ENCODE results near the gene LDLRAD1. TPM values are rescaled to one million over a fixed set of nuclear protein-coding genes. Genes with fewer than 3 reads are reported as not detected.
"Not testable (repeated sequence)": the region's sequence is repeated elsewhere in the genome, so short reads cannot be mapped to it uniquely, and the experiment has no call there.

LDLRAD1 gene
- polyA plus RNA-seq, 1 donor = not detected

DNA sequence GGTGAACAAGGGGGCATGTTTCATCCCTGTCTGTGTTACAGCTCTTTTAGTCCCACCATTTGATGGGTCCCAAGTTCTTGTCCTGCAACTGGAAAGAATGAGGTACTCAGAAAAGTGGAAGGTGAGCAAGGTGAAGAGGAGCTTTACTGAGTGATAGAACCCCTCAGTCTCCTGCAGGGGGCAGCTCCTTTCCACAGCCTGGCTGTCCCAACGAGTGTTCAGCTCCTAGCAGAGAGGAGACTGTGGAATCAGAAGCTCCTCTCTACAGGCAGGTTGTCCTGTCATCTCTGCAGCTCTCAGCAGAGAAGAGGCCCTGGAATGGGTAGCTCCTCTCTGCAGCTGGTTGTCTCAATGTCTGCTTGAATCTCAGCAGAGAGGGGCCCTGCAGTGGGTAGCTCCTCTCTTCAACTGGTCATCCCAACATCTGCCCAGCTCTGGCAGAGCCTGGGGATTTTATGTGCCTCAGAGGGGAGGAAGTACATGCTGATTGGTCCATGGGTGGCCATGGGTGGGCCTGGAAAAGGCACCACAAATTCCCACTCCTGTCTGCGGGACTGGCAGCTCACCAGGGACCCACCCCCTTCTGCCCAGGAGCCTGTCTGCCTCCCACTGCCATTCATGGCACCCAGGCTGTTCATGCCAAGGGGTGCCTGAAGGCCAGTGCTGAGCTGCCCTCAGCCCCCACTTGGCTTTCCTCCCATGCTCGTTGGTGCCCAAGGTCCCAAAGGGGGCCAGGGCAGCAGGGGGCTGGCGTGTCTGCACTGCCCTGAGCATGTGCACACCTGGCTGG is 25.7 kb downstream of the LDLRAD1 start:
- DNase-seq (ENCODE audit: low read depth) = no peak

DNA sequence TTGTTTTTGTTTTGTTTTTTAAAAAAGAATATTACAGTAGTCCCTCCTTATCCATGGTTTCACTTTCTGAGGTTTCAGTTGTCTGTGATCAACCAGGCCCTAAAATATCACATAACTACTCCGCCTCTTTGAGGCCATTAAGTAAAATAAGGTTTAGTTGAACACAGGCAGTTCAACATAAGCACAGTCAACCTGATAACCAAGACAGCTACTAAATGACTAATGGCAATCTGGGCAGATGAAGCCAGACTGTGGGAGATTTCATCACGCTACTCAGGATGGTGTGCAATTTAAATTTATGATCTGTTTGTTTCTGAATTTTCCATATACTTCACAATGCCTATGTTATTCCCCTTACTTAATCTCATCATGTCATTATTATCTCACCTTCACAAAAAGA is 30.1 kb downstream of the LDLRAD1 start:
- DNase-seq (ENCODE audit: low read depth) = no peak

DNA sequence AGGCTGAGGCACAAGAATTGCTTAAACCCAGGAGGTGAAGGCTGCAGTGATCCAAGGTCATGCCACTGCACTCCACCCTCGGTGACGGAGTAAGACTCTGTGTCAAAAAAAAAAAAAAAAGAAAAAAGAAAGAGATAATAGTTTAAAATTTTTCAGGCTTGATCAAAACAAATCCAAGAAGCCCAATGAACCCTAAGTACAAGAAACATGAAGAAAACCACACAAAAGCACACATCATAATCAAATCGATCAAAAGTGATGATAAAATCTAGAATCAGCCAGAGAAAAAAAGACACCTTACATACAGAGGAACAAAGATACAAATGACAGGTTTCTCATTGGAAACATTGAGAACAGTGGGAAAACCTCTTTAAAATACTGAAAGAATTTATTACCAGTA is 31.5 kb downstream of the LDLRAD1 start:
- no peak for DNase-seq (ENCODE audit: low read depth)

- DNase-seq (ENCODE audit: low read depth) = no peak
Measured at GRCh38 chr1:53984726-53985125, 33.3 kb downstream of the LDLRAD1 start.

DNA sequence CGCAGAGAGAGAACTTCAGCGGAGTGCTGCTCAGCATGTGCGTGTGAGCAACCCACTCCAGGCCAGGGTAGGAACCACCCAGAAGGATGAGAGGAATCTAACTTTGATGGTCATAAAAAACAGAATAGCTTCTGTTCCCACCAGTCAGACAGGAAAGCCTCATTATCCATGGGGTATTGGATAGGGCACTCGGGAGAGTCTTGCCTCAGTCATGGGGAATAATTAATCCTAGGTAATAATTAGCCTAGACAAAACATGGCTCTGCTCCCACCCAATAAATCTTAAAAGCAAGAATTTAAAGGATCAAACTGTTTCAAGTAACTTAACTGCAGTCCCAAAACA is 35.3 kb downstream of the LDLRAD1 start:
- DNase-seq (ENCODE audit: low read depth) = no peak

GRCh38 chr1:53982034-53982762 is 35.8 kb downstream of the LDLRAD1 start:
- peak; percentile 11 for DNase-seq (ENCODE audit: low read depth)

DNA sequence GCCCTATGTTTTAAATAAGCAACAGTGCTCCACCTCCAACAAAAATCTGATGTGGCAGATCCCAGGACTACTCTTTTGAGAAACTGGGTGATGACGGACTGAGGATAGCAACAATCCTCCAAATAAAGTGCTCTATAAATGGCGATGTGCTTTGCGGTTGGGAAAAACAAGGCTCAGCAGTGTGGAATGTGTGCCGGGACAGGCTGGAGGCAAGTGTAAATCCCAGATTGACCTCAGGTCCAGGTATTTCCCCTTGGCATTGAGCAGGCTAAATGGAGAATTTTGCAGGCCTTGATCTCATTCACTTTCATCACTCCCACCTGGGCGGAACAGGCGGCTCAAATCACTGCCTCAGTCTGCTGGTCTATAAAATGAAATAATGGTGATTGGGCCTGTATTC is 36.8 kb downstream of the LDLRAD1 start:
- DNase-seq (ENCODE audit: low read depth) = no peak

DNA sequence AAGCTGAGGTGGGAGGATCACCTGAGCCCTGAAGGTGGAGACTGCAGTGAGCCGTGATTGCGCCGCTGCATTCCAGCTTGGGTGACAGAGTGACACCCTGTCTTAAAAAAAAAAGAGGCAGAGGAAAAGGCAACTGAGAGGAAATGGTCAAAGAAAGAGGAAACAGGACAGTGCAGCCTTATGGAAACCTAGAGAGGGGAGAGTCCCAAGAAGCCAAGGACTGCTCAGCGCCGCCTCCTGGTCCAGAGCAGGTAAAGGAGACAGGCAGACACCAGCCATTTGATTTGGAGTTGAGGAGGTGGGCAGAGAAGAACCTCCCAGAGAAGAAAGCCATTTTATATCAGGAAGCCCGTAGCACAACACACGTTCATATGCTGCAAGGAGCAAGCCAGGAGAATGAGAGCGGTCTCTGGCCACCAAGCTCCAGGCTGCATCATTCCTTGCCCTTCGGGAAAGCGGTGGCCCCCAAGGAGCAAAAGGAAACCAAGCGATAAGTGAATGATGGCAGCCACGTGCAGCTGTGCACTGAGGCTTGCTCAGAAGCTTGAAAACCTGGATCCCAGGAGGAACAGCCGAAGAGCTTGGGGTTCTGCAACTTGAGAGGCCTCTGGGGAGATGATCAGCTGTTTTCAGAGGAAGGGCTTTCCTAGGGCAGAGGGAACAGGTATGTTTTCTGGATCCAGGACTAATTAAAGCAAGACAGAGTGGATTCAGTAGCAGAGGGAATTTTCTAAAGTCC is 38.1 kb downstream of the LDLRAD1 start:
- no peak for DNase-seq (ENCODE audit: low read depth)

DNA sequence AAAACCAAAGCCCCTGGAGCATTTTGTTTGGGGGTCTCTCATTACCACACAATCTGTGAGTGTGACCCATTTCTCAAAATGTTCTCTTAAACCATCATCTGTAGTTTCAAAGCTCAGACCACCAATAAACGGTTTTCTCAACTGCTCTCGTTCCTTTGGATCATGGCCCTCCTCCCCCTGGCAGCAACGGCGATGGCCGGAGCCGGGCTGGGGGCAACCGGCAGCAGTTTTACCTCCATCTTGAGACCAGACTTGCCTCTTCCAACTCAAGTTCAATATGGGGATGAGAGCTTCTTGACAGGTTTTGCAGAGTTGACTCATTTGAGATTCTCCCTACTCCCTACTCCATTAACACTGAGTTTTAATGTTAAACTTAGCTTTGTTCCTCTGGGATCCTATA is 42.1 kb downstream of the LDLRAD1 start:
- no peak for DNase-seq (ENCODE audit: low read depth)

DNA sequence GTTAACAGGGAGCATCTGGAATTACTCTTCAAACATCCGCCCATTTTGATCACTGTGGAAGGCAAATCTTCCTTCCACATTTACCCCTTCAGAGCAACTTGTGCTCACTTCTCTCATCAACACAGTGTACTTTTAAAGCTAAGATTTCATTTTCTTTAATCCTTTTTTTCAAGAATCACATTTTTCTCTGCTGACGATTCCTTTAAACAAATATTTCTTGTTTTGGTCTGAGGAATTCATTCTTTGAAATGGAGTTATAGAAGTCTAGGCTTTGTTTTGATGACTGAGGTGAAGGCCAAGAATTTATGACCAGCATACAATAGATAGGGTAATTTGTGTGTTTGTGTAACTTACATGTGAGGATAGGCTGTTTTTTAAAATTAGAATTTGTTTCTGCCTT is 46.3 kb downstream of the LDLRAD1 start:
- no peak for DNase-seq (ENCODE audit: low read depth)

- DNase-seq (ENCODE audit: low read depth) = not testable (repeated sequence)
Measured at GRCh38 chr1:53969323-53969722, 48.7 kb downstream of the LDLRAD1 start.

DNA sequence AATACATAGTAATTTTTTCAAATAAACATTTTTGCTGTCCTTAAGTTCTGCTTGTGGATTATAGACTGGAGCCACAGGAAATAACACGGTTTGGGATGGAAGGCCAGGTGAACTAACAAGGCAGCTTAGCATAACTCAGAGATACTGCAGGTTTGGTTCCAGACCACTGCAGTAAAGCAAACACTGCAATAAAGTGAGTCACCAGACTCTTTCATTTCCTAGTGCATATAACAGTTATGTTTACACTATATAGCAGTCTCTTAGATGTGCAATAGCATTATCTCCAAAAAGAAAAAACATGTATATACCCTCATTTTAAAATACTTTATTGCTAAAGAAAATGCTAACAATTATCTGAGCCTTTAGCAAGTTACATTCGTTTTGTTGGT is 49.9 kb downstream of the LDLRAD1 start:
- DNase-seq (ENCODE audit: low read depth) = no peak

DNA sequence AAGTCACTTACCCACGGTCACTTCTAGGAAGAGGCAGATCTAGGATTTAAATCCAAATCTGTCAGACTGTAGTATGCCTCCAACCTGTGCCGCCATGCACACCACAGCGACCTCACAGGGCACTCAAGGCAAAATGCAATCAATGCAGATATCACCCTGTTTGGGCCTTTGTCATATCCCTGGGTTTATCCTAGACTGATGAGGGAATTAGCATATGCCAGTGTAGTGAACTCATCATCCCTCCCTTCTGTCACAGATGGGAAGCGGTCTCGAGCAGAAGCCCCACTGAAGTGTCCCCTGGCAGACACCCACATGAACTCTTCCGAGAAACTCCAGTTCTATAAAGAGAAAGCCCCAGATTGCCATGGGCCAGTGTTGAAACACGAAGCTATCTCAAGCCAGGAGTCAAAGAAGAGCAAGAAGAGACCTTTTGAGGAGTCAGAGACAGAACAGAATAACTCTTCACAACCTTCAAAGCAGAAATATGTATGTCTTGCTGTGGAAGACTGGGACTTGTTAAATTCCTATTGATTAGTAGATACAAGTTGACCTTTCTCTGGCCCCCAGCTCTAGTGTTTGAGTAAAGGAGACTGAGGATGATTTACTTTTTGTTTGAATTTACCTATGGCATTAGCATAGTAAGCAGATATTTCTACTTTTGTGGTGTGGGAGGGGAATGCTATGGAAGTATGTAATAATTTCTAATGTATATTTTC is 50.4 kb downstream of the LDLRAD1 start:
- no peak for DNase-seq (ENCODE audit: low read depth)

DNA sequence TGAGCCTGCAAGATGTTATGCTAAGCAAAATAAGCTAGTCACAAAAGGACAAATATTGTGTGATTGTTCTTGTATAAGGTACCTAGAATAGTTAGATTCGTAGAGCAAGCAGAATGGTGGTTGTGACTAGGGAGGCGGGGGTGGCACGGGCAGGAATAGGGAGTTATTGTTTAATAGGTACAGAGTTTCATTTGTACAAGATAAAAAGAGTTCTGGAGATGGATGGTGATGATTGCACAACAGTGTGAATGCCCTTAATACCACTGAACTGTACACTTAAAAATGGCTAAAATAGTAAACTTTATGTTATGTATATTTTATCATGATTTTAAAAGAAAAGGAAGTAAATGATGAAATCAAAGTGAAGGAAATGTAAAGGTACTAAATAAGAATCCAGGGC is 51.2 kb downstream of the LDLRAD1 start:
- DNase-seq (ENCODE audit: low read depth) = no peak

DNA sequence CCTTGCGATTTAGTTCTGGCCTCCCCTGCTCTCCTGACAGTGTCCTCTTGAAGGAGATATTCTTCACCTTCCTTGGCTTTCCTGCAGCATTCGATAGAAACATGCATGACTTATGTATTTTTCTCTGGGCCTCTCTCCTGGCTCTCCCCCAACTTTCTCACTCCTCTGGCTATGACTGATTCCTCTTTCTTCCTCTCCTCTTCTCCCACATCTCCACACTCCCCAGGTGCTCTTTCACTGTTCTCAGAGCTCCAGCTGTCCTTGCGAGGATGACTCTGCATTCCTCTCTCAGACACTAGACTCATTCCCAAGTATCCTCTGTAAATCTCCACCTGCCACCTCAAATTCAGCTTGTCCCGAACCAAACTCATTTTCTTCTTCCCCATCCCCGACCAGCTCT is 53.9 kb downstream of the LDLRAD1 start:
- no peak for DNase-seq (ENCODE audit: low read depth)

DNA sequence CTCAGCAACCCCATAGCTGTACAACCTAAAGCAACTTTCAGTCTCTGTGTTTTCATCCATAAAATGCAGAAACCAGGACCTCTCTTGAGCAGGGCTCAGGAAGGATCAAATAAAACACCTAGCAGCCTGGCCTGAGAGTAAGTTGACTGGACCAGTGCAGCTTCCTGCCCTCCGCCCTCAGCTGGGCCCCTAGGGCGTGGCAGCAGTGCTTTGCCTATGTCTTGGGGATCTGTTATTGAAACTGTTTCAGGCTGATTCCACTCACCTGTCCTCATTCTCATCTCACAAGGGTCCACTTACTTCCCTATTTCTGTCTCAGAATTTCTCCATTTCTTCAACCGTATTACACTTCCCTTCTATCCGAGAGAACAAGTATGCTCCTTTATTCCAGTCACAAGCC is 54.5 kb downstream of the LDLRAD1 start:
- DNase-seq (ENCODE audit: low read depth) = no peak

- DNase-seq (ENCODE audit: low read depth) = no peak
Measured at GRCh38 chr1:53962395-53962794, 55.6 kb downstream of the LDLRAD1 start.

DNA sequence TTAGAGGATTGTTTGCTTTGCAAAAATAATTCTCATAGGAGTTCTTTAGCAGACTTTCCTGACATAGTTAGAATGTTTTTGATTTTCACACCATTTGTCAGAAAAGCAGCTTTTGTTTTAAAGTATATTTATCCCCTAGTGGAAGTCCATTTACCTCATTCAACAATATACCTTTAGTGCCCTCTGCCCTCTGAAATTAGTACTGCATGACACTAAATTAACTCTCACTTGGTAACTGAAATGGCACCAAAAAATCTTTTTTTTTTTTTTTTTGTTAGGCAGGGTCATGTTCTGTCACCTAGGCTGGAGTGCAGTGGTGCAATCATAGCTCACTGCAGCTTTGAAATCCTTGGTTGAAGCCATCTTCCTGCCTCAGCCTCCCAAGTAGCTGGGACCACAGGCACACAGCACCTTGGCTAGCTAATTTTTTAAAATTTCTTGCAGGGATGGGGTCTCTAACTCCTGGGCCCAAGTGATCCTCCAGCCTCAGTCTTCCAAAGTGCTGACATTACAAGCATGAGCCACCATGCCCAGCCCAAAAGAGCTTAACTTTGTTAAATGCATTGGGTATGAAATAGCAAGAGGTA is 58.2 kb downstream of the LDLRAD1 start:
- no peak for DNase-seq (ENCODE audit: low read depth)

Data from forelimb muscle (tissue), 1 donor.